HG03521 (cell line): ENCODE results near the gene FTL.

Experiments used
- ATAC-seq: cut with Tn5 transposase; IDR thresholded peaks from one replicate; pipeline ENCODE4 v1.9.1; 2021; ENCODE audit warnings: mild to moderate bottlenecking, moderate library complexity; ENCODE audit not compliant: unreplicated experiment

FTL gene

GRCh38 chr19:48964205-48965039 lies 687 bp upstream of the FTL start:
- ATAC-seq, result no peak

DNA sequence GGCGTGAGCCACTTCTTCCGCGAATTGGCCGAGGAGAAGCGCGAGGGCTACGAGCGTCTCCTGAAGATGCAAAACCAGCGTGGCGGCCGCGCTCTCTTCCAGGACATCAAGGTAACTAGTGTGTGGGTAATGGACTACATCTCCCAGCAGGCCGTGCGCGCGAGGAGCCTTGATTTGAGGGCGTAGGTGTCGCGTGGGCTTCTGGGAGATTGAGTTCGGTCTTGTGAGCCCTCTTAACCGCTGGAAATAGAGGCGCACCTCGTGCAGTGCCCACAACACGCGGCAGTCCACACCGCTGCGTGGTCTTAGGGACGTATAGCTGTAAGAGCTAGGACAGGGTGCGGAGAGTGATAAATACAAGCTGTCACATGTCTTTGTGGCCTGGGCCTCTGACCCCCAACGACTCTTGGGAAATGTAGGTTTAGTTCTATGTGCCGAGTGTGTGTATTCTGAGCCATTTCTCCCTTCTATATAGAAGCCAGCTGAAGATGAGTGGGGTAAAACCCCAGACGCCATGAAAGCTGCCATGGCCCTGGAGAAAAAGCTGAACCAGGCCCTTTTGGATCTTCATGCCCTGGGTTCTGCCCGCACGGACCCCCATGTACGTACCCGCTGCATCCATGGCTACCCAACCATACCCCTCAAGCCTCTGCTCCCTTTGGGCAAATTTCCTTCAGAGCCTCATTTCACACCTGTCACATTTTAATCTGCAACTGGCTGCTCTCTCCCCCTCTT lies 864 bp downstream of the FTL start:
- ATAC-seq, result peak; percentile 14

DNA sequence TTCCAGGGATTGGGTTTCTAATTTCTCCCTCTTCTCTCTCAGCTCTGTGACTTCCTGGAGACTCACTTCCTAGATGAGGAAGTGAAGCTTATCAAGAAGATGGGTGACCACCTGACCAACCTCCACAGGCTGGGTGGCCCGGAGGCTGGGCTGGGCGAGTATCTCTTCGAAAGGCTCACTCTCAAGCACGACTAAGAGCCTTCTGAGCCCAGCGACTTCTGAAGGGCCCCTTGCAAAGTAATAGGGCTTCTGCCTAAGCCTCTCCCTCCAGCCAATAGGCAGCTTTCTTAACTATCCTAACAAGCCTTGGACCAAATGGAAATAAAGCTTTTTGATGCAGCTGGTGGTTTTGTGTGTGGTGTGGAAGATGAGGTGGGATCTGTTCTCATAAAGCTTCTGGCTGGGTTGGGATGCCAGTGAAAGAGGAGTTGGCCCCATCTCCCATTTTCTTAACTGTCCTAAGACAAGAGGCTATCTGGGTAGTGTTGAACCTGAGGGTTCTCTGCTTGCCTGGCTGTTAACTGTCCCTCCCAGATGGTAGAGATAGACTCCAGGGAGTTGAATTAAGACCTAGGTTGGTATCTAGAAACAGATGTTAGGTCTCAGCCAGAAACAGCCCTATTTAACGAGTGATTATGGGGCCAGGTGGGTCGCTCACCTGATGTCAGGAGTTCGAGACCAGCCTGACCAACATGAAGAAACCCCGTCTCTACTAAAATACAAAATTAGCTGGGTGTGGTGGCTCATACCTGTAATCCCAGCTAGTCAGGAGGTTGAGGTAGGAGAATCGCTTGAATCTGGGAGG lies 1.6 kb downstream of the FTL start:
- no peak for ATAC-seq

DNA sequence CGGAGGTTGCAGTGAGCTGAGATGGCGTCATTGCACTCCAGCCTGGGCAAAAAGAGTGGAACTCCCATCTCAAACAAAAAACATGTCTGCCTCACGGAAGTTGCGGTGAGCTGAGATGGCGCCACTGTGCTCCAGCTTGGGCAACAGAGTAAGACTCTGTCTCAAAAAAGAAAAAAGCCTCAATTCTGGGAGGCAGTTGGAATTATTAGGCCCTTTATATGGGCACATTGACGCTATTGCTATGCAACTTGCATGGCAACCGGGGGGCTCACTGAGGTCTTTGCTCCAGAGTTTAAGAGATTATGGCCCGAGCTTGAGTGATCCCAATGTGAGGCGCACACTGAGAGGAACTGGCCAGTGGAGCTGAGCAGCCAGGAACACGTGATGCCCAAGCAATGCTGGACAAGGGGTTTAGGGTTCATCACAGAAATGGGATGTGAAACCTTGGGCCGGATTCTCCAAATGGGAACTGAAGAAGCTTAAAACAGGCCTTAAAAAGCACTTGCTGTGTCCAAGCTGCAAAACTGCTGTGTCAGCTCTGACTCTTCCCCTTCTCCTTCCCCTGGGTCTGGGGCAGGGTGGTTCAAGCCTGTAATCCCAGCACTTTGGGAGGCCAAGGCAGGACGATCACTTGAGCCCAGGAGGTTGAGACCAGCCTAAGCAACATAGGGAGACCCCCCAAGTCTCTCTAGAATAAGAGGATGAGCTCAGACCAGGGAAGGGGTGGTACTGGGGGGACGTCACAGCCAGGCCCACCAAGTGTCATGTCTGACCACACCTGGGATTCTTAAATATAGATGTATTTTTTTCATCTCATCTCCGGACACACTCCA lies 2.5 kb downstream of the FTL start:
- ATAC-seq, result no peak

- ATAC-seq, result no peak
These were observed 3.1 kb downstream of the FTL start for GRCh38 chr19:48968179-48968661.

DNA sequence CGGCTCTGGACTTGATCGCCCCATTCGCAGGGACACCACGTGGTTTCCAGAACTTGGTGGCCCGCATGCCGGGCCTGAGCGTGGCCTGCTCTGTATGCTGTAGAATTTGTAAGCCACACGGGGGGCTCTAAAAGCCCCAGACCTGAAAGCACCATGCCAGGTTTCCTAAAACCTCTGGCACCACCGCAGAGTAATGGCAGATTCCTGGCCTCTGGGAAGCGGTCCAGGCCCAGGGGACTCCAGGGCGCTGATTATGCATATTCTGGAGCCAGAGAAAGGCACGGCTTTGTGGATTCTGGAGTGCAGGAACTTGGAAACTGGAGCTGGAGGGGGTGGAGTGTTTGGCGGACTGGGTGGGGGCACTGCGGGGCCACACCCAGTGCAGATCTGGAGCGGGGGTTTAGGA lies 3.7 kb downstream of the FTL start:
- ATAC-seq, result no peak

DNA sequence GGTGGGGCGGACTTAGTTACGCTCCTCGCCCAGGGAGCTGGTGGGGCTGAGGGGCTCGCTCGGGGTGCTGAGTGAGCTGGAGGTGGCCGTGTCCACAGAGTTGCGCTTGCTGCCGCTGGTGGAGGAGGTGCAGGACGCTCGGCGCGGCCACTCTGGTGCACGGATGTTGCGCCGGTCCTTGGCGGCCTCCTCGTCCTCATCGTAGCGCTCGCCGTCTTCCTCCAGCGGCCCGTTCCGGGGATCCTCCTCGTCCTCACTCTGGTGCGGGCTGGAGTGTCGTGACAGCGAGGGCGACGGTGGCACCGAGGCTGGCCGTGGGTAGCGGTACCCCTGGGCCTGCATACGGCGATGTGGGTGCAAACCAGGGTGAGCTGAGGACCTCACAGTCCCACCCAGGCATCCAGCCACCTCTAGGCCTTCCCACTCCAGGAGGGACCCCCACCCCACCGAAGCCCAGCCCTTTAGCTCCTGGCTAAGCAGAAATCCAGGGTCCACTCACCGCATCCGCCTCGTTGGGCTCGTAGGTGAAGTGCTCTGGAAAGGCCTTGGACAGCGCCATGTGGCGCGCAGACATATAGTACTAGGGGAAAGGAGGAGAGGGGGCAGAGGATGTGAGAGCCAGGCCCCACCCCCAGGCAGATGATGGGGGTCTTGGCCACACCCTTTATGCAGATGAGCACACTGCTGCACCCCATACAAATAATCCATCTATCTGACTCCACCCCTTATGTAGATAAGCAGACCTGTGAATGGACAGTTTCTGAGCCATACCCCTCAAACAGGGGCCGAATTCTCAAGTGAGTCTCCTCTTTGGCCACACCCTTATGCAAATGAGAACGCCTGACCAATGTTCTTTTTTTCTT lies 4.4 kb downstream of the FTL start:
- ATAC-seq, result no peak

- no peak for ATAC-seq
These were observed 5.1 kb downstream of the FTL start for GRCh38 chr19:48970139-48970766.

DNA sequence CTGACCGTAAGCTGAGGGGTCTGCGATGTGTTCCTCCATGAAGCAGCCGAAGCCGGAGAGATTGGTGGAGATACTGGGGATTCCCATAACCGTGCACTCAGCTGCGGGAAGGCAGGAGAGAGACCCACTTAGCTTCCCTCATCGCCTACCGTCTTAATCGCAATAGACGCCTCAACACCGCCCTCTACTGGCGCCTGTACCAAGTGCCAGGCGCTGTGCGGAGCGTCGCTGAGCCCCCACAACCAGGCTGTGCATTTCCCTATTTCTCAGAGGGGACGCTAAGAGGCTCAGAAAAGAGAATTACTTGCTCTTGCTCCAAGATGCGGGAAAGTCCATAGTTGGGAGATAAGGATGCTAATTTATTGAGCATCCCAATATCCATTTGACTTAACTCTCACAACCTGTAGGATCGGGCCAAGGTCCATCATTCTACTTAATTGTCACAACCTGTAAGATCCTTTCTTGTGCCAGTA lies 5.8 kb downstream of the FTL start:
- no peak for ATAC-seq

GRCh38 chr19:48975947-48976847 lies 11.1 kb downstream of the FTL start:
- ATAC-seq, result no peak

- ATAC-seq, result no peak
These were observed 12.0 kb downstream of the FTL start for GRCh38 chr19:48977061-48977460.

DNA sequence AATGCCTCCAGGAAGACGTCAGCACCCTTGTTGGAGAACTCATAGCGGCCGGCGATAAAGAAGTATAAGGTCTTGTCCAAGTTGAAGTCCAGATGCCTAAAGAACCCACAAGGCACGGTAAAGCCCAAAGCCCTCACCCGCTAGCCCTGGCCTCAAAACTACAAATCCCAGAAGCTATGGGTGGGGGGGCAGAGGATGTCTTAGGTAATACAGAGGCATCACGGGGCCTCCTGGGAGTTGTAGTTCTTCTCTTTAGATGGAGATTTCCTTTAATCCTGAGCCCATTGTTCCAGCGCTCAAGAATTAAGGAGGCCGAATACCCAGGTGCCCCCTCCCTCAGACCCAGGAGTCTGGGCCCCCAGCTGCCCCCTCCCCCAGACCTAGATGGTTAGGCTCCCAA lies 17.2 kb downstream of the FTL start:
- no peak for ATAC-seq

GRCh38 chr19:48985711-48986110 lies 20.6 kb downstream of the FTL start:
- ATAC-seq, result no peak

GRCh38 chr19:48986211-48986610 lies 21.1 kb downstream of the FTL start:
- no peak for ATAC-seq

DNA sequence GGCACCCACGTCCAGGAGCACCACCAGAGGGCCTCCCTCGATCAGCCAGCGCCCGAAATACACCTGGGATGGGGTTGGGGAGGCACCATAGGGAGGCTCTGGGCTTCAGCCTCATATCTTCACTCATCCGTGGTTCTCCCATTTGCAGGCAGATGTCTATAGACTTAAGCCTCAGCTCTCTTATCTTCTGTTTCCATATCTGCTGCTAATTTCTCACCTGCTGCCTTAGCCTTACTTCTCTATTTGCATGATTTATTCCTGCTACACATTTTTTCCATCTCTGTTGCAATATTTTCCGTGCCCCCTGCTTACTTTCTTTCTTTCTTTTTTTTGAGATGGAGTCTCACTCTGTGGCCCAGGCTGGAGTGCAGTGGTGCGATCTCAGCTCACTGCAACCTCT lies 22.2 kb downstream of the FTL start:
- no peak for ATAC-seq

- ATAC-seq, result no peak
These were observed 23.2 kb downstream of the FTL start for GRCh38 chr19:48988286-48988685.

DNA sequence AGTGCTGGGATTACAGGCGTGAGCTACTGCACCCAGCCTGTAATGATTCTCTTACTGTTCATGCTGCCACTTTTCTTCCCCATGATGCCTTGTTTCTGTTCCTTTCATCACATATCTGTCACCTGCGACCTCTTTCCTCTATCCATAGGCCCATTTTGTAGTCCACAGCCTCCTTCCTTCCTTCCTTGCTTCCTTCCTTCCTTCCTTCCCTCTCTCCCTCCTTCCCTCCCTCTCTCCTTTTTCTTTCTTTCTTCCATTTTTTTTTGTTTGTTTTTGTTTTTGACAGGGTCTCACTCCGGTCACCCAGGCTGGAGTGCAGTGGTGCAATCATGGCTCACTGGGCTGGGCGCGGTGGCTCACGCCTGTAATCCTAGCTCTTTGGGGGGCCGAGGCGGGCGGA lies 23.8 kb downstream of the FTL start:
- no peak for ATAC-seq

DNA sequence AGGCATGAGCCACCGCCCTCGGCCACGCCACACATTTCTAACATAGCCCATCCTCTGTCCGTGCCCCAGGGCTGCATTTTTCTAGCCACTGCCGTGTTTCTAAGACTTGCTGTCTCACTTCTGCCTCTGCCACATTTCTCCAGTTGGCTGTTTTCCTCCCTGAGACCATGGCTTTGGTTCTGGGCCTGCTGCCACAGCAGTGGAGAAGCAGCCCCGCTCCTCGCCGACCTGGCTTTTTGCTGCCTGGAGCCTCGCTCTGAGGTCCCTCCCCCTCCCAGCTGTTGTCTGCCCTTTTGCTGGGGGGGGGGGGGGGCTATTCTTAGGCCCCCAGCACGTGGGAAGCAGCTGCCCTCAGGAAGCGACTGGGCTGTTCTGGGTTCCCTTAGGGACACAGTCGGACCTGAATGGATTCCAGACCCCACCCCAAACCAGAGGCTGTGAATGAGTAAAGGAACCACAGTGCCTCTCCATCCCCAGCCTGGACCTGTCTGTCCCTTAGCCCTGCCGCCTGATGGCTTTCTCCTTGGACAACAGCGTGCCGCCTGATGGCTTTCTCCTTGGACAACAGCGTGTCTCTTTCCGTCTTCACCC lies 24.7 kb downstream of the FTL start:
- ATAC-seq, result no peak
